DOHH2 (cell line): ENCODE results near the gene SCOC.

Experiments
- H3F3A ChIP-seq: fragments of 200-600 bp; sonication (generic), shearing (Covaris generic); 2 replicates; pipeline ENCODE4 v1.6.0; 2016; ENCODE audit warnings: antibody characterized with exemption, mild to moderate bottlenecking; ENCODE audit not compliant: control insufficient read depth, insufficient read depth
- H3K27ac ChIP-seq: fragments of 200-600 bp; sonication (generic); 2 replicates; pipeline ENCODE4 v1.5.1; 2014; ENCODE audit warnings: low read depth, mild to moderate bottlenecking, low read length, moderate library complexity
- H3K27me3 ChIP-seq: fragments of 200-600 bp; sonication (generic); 2 replicates; pipeline ENCODE4 v1.6.1; 2014; ENCODE audit warnings: mild to moderate bottlenecking, low read length, mixed read lengths; ENCODE audit not compliant: control insufficient read depth
- H3K36me3 ChIP-seq: fragments of 200-600 bp; sonication (generic); 2 replicates; pipeline ENCODE4 v1.6.1; 2014; ENCODE audit warnings: mild to moderate bottlenecking, low read length, moderate library complexity, mixed read lengths; ENCODE audit not compliant: control insufficient read depth
- H3K4me1 ChIP-seq: fragments of 200-600 bp; sonication (generic); 2 replicates; pipeline ENCODE4 v1.6.1; 2014; ENCODE audit warnings: mild to moderate bottlenecking, low read length, mixed read lengths; ENCODE audit not compliant: control insufficient read depth
- H3K4me2 ChIP-seq: fragments of 200-600 bp; sonication (generic); 2 replicates; pipeline ENCODE4 v1.6.0; 2014; ENCODE audit warnings: mild to moderate bottlenecking, low read length, moderate library complexity
- H3K4me3 ChIP-seq: fragments of 200-600 bp; sonication (generic); 2 replicates; pipeline ENCODE4 v1.5.1; 2014; ENCODE audit warnings: mild to moderate bottlenecking, low read length, mixed read lengths
- H3K79me2 ChIP-seq: fragments of 200-600 bp; sonication (generic); 2 replicates; pipeline ENCODE4 v1.6.1; 2014; ENCODE audit warnings: mild to moderate bottlenecking, low read length, mixed read lengths; ENCODE audit not compliant: control insufficient read depth
- H3K9me2 ChIP-seq: fragments of 200-600 bp; sonication (generic); replicated peaks from 2 replicates; pipeline ENCODE4 v1.6.1; 2014; ENCODE audit warnings: mild to moderate bottlenecking, low read length, mixed read lengths; ENCODE audit not compliant: control insufficient read depth
- H3K9me3 ChIP-seq: fragments of 200-600 bp; sonication (generic); 2 replicates; pipeline ENCODE4 v1.6.1; 2014; ENCODE audit warnings: antibody characterized with exemption, low read length, mixed read lengths; ENCODE audit not compliant: control insufficient read depth, insufficient read depth
- H4K20me1 ChIP-seq: fragments of 200-600 bp; sonication (generic); 2 replicates; pipeline ENCODE4 v1.6.0; 2014; ENCODE audit warnings: low read depth, mild to moderate bottlenecking, antibody characterized with exemption, low read length, moderate library complexity; ENCODE audit not compliant: control insufficient read depth, insufficient read depth
- EZH2phosphoT487 ChIP-seq: fragments of 200-600 bp; sonication (generic); IDR thresholded peaks from 2 replicates; pipeline ENCODE4 v1.6.1; 2017; ENCODE audit warnings: borderline replicate concordance, mild to moderate bottlenecking, antibody characterized with exemption, low read length, moderate library complexity, mixed read lengths
- TF ChIP-seq, protein P1 (sequence below): fragments of 200-600 bp; sonication (generic); IDR thresholded peaks from one replicate; pipeline ENCODE4 v1.5.1; 2014; ENCODE audit warnings: antibody characterized with exemption, mild to moderate bottlenecking, low read depth, low read length; ENCODE audit not compliant: poor library complexity, severe bottlenecking

The SCOC gene

DNA sequence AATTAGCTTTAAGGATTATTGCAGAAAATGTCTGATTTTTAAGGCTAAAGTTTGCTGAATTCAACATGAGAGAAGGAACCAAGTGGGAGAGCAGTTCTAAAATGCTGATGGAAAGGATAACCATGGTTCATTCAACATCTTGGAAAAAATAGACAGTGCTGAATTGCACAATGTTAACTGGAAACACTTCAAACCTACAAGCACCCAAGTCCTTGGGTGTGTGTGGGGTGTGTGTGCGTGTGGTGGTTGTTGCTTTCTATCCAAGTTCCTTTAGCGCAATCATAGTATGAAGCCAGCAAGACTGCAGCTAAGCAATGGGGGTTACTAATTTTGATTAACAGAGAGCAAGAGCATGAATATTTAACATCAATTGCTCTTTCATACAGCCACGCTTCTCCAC lies 29.3 kb upstream of the SCOC start:
- Histone ChIP-seq H3K4me1 (peaks cover 6% of the 10 kb centered on the region), H3K27me3 (peaks cover 18% of the 10 kb centered on the region), H3F3A (no peaks in the 10 kb centered on the region), H3K4me3 (no peak overlapping the region), H3K9me2 (no peaks in the 10 kb centered on the region), H3K36me3 (no peaks in the 10 kb centered on the region), H3K4me2 (no peak overlapping the region), H3K79me2 (no peaks in the 10 kb centered on the region), H3K9me3 (no peaks in the 10 kb centered on the region), H3K27ac (no peak overlapping the region), H4K20me1 (no peaks in the 10 kb centered on the region)
- TF ChIP-seq EZH2phosphoT487 = no peak
- TF ChIP-seq, protein P1, sequence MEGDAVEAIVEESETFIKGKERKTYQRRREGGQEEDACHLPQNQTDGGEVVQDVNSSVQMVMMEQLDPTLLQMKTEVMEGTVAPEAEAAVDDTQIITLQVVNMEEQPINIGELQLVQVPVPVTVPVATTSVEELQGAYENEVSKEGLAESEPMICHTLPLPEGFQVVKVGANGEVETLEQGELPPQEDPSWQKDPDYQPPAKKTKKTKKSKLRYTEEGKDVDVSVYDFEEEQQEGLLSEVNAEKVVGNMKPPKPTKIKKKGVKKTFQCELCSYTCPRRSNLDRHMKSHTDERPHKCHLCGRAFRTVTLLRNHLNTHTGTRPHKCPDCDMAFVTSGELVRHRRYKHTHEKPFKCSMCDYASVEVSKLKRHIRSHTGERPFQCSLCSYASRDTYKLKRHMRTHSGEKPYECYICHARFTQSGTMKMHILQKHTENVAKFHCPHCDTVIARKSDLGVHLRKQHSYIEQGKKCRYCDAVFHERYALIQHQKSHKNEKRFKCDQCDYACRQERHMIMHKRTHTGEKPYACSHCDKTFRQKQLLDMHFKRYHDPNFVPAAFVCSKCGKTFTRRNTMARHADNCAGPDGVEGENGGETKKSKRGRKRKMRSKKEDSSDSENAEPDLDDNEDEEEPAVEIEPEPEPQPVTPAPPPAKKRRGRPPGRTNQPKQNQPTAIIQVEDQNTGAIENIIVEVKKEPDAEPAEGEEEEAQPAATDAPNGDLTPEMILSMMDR = no peak

DNA sequence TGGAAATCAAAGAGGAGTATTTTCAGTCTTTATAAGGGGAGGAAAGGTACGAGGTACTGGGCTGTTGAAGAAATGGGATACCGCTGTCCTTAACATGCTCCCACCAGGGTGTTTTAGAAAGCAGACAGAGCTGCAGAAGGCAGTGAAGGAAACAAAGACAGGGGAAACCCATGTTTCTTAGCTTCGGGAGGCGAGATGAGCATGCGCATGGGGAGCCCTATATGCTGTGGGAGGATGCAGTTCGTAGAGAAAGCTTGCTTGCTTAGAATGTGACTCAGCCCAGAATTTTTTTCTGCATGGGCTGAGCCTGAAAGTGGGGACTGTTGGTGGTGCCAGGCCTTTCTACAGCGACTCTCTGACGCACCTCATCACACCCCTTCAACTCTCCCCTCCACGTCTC lies 28.8 kb upstream of the SCOC start:
- H3F3A ChIP-seq = no peaks in the 10 kb centered on the region
- H3K4me2 ChIP-seq = no peak overlapping the region
- TF ChIP-seq EZH2phosphoT487 = no peak
- TF ChIP-seq, protein P1 = no peak
- peaks cover 23% of the 10 kb centered on the region for H3K27me3 ChIP-seq
- no peaks in the 10 kb centered on the region for H3K79me2 ChIP-seq
- no peaks in the 10 kb centered on the region for H3K9me3 ChIP-seq
- no peaks in the 10 kb centered on the region for H3K9me2 ChIP-seq
- no peaks in the 10 kb centered on the region for H4K20me1 ChIP-seq
- H3K4me3 ChIP-seq = no peak overlapping the region
- no peaks in the 10 kb centered on the region for H3K36me3 ChIP-seq
- H3K27ac ChIP-seq = no peak overlapping the region
- peaks cover 6% of the 10 kb centered on the region for H3K4me1 ChIP-seq

DNA sequence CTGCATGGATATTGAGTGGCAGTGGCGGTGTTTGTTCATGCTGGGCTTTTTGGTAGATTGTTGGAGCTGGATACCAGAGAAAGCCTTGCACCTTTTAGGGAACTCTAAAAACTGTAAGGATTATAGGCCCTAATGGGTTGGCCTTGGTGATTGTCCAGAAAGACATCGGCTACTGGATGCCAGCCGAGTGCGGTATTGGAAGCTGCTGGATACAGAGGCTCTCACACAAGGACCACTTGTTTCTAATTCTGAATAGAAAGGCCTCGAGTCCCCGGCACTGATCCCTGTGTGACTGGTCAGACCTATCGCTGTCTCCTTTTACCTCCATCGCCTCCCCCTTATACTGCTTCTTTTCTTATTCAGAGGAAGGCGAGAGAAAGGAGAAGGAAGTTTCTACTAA lies 27.3 kb upstream of the SCOC start:
- no peaks in the 10 kb centered on the region for H3K9me3 ChIP-seq
- peaks cover 29% of the 10 kb centered on the region for H3K27me3 ChIP-seq
- no peak overlapping the region for H3K27ac ChIP-seq
- no peaks in the 10 kb centered on the region for H3K79me2 ChIP-seq
- no peak overlapping the region for H3K4me3 ChIP-seq
- H3K9me2 ChIP-seq = no peaks in the 10 kb centered on the region
- H3K4me1 ChIP-seq = peaks cover 6% of the 10 kb centered on the region
- no peak for TF ChIP-seq EZH2phosphoT487
- TF ChIP-seq, protein P1 = no peak
- H4K20me1 ChIP-seq = no peaks in the 10 kb centered on the region
- H3F3A ChIP-seq = no peaks in the 10 kb centered on the region
- H3K36me3 ChIP-seq = no peaks in the 10 kb centered on the region
- no peak overlapping the region for H3K4me2 ChIP-seq

DNA sequence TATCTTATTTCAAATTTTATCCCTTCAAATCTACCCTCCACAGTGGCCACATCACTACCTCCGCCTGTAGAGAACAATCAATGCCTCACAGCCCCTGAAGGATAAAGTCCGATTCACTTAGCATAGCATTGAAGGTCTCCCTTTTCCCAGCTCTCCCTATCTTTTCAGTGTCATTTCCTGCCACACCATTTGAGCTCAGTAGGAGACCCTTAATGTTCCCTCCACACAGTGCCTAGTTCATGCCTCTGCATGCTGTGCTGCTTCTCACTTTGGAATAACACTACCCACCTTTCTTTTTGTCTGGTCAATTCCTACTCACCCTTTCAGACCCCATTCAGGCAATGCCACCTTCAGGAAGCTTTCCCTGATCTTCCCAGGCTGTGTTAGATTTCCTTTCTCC lies 23.6 kb upstream of the SCOC start:
- TF ChIP-seq EZH2phosphoT487 = no peak
- TF ChIP-seq, protein P1 = no peak

More for the DNA sequence above, 23.6 kb upstream of the SCOC start:
- no peak overlapping the region for H3K27ac ChIP-seq
- H3F3A ChIP-seq = no peaks in the 10 kb centered on the region
- H3K79me2 ChIP-seq = no peaks in the 10 kb centered on the region
- no peaks in the 10 kb centered on the region for H3K4me1 ChIP-seq
- H3K4me2 ChIP-seq = no peak overlapping the region
- H3K9me3 ChIP-seq = no peaks in the 10 kb centered on the region
- no peak overlapping the region for H3K4me3 ChIP-seq
- H3K9me2 ChIP-seq = no peaks in the 10 kb centered on the region
- H3K27me3 ChIP-seq = peaks cover 16% of the 10 kb centered on the region
- H4K20me1 ChIP-seq = no peaks in the 10 kb centered on the region
- no peaks in the 10 kb centered on the region for H3K36me3 ChIP-seq
